Neural progenitor cell (in vitro differentiated cells): Measurements from ENCODE around the gene UVSSA. TPM values are rescaled to one million over a fixed set of nuclear protein-coding genes. Genes with fewer than 3 reads are reported as not detected.
"Not testable (repeated sequence)": the region's sequence is repeated elsewhere in the genome, so short reads cannot be mapped to it uniquely, and the experiment has no call there.

Source experiments
- DNase-seq: peaks from one replicate; pipeline ENCODE4 v3.0.0-alpha.2; 2016; ENCODE audit warnings: low spot score
- H2AFZ ChIP-seq: fragments of 200-600 bp; sonication (generic); replicated peaks from 2 replicates; pipeline ENCODE4 v1.6.1; 2016; ENCODE audit warnings: antibody characterized with exemption
- H3F3A ChIP-seq: fragments of 200-600 bp; sonication (generic); 2 replicates; pipeline ENCODE4 v1.6.1; 2016; ENCODE audit warnings: antibody characterized with exemption, low read depth
- H3K27ac ChIP-seq: fragments of 200-600 bp; sonication (generic); 2 replicates; pipeline ENCODE4 v1.5.1; 2016; ENCODE audit warnings: mild to moderate bottlenecking
- H3K27me3 ChIP-seq: fragments of 200-600 bp; sonication (generic); 2 replicates; pipeline ENCODE4 v1.6.1; 2016; ENCODE audit warnings: mild to moderate bottlenecking, moderate library complexity
- H3K36me3 ChIP-seq: fragments of 200-600 bp; sonication (generic); 2 replicates; pipeline ENCODE4 v1.5.1; 2016
- H3K4me1 ChIP-seq: fragments of 200-600 bp; sonication (generic); 2 replicates; pipeline ENCODE4 v1.6.1; 2016; ENCODE audit warnings: mixed run types
- H3K4me2 ChIP-seq: fragments of 200-600 bp; sonication (generic); 2 replicates; pipeline ENCODE4 v1.6.1; 2016
- H3K4me3 ChIP-seq: fragments of 200-600 bp; sonication (generic); 2 replicates; pipeline ENCODE4 v1.5.1; 2016
- H3K79me2 ChIP-seq: fragments of 200-600 bp; sonication (generic); 2 replicates; pipeline ENCODE4 v1.6.1; 2016; ENCODE audit warnings: low read depth
- H3K9ac ChIP-seq: fragments of 200-600 bp; sonication (generic); 2 replicates; pipeline ENCODE4 v1.6.1; 2016
- H3K9me3 ChIP-seq: fragments of 200-600 bp; sonication (generic); 2 replicates; pipeline ENCODE4 v1.5.1; 2016; ENCODE audit warnings: low read depth
- H4K20me1 ChIP-seq: fragments of 200-600 bp; sonication (generic); 2 replicates; pipeline ENCODE4 v1.6.1; 2016; ENCODE audit warnings: low read depth
- H3K27ac Mint-ChIP-seq: 3 replicates; pipeline ENCODE4 v1.8.0; 2021; ENCODE audit warnings: mixed read lengths
- H3K27me3 Mint-ChIP-seq: 2 replicates; pipeline ENCODE4 v1.8.0; 2022; ENCODE audit warnings: low read depth, mild to moderate bottlenecking, inconsistent platforms, moderate library complexity, mixed read lengths; ENCODE audit not compliant: insufficient read depth
- H3K36me3 Mint-ChIP-seq: 3 replicates; pipeline ENCODE4 v1.8.0; 2021; ENCODE audit warnings: mixed read lengths
- H3K4me1 Mint-ChIP-seq: 3 replicates; pipeline ENCODE4 v1.8.0; 2021; ENCODE audit warnings: mixed read lengths
- H3K4me3 Mint-ChIP-seq: 3 replicates; pipeline ENCODE4 v1.8.0; 2021; ENCODE audit warnings: mild to moderate bottlenecking, moderate library complexity, mixed read lengths
- H3K9me3 Mint-ChIP-seq: 3 replicates; pipeline ENCODE4 v1.8.0; 2020; ENCODE audit warnings: mixed read lengths
- CTCF ChIP-seq: fragments of 200-600 bp; sonication (generic); IDR thresholded peaks from 2 replicates; pipeline ENCODE4 v1.5.1; 2017; ENCODE audit warnings: antibody characterized with exemption, mild to moderate bottlenecking
- EZH2 ChIP-seq: fragments of 200-600 bp; sonication (generic); IDR thresholded peaks from 2 replicates; pipeline ENCODE4 v1.6.1; 2017; ENCODE audit warnings: antibody characterized with exemption, mild to moderate bottlenecking, moderate library complexity
- EZH2phosphoT487 ChIP-seq: fragments of 200-600 bp; sonication (generic); IDR thresholded peaks from 2 replicates; pipeline ENCODE4 v1.6.1; 2017; ENCODE audit warnings: antibody characterized with exemption
- total RNA-seq: library from RNA; depleted of rRNA; stranded (reverse); fragments of >200 nt; gene quantifications from 2 replicates; pipeline ENCODE4 v1.2.3, GENCODE V29; 2015; ENCODE audit warnings: low replicate concordance

The UVSSA gene
- total RNA-seq, 1 donor from 2014 or later = 10.9 TPM

- H3K79me2 ChIP-seq = no peaks in the 10 kb centered on the region
- H3K27me3 ChIP-seq = no peaks in the 10 kb centered on the region
- H3K27ac ChIP-seq = no peak overlapping the region
- Mint-ChIP-seq H3K4me1 (peaks cover 2% of the 10 kb centered on the region), H3K36me3 (peaks cover 37% of the 10 kb centered on the region), H3K9me3 (peaks cover 5% of the 10 kb centered on the region), H3K27ac (no peak overlapping the region), H3K27me3 (peaks cover 8% of the 10 kb centered on the region), H3K4me3 (no peak overlapping the region)
- no peak overlapping the region for H3K9ac ChIP-seq
- no peaks in the 10 kb centered on the region for H3F3A ChIP-seq
- no peak overlapping the region for H3K4me2 ChIP-seq
- H3K9me3 ChIP-seq = no peaks in the 10 kb centered on the region
- TF ChIP-seq EZH2 = no peak
- TF ChIP-seq CTCF = no peak
- TF ChIP-seq EZH2phosphoT487 = no peak
- no peak for DNase-seq
- H4K20me1 ChIP-seq = peaks cover 4% of the 10 kb centered on the region
- no peak overlapping the region for H2AFZ ChIP-seq
- no peak overlapping the region for H3K4me3 ChIP-seq
- no peaks in the 10 kb centered on the region for H3K36me3 ChIP-seq
- no peaks in the 10 kb centered on the region for H3K4me1 ChIP-seq
These were observed 12.5 kb upstream of the UVSSA start for GRCh38 chr4:1334579-1334895.

- H3K4me3 Mint-ChIP-seq, H3K4me1 Mint-ChIP-seq, DNase-seq, H3K27me3 Mint-ChIP-seq, H3K79me2 ChIP-seq, H2AFZ ChIP-seq, H3K9me3 ChIP-seq, H3K27ac Mint-ChIP-seq, H3K9ac ChIP-seq, H3F3A ChIP-seq, H3K4me3 ChIP-seq, H3K4me1 ChIP-seq, H3K27me3 ChIP-seq, H3K36me3 ChIP-seq, H3K27ac ChIP-seq, H3K4me2 ChIP-seq, H3K9me3 Mint-ChIP-seq, H4K20me1 ChIP-seq: not testable (repeated sequence)
- H3K36me3 Mint-ChIP-seq = peaks cover 39% of the 10 kb centered on the region
These were observed 11.7 kb upstream of the UVSSA start for GRCh38 chr4:1335193-1335883.

GRCh38 chr4:1336088-1336491 lies 10.9 kb upstream of the UVSSA start:
- Mint-ChIP-seq H3K9me3 (peaks cover 5% of the 10 kb centered on the region), H3K4me3 (no peak overlapping the region), H3K27ac (no peak overlapping the region), H3K27me3 (peaks cover 7% of the 10 kb centered on the region), H3K36me3 (peaks cover 38% of the 10 kb centered on the region), H3K4me1 (no peaks in the 10 kb centered on the region)
- no peak overlapping the region for H3K27ac ChIP-seq
- H2AFZ ChIP-seq = no peak overlapping the region
- no peaks in the 10 kb centered on the region for H3K4me1 ChIP-seq
- H3K36me3 ChIP-seq = no peaks in the 10 kb centered on the region
- no peaks in the 10 kb centered on the region for H3K79me2 ChIP-seq
- peaks cover 4% of the 10 kb centered on the region for H4K20me1 ChIP-seq
- H3K27me3 ChIP-seq = no peaks in the 10 kb centered on the region
- H3K9me3 ChIP-seq = no peaks in the 10 kb centered on the region
- H3K4me3 ChIP-seq = no peak overlapping the region
- TF ChIP-seq EZH2 (no peak), CTCF (no peak), EZH2phosphoT487 (no peak)
- H3K4me2 ChIP-seq = no peak overlapping the region
- no peaks in the 10 kb centered on the region for H3F3A ChIP-seq
- H3K9ac ChIP-seq = no peak overlapping the region
- no peak for DNase-seq

- H3K36me3 Mint-ChIP-seq = peaks cover 45% of the 10 kb centered on the region
- Histone ChIP-seq H3K9me3 (no peaks in the 10 kb centered on the region), H3K4me3 (no peak overlapping the region), H2AFZ (no peak overlapping the region), H3K36me3 (no peaks in the 10 kb centered on the region), H3K4me2 (no peak overlapping the region), H3F3A (no peaks in the 10 kb centered on the region), H3K79me2 (no peaks in the 10 kb centered on the region), H4K20me1 (no peaks in the 10 kb centered on the region), H3K27ac (no peak overlapping the region), H3K27me3 (no peaks in the 10 kb centered on the region), H3K4me1 (no peaks in the 10 kb centered on the region), H3K9ac (no peak overlapping the region)
- no peak overlapping the region for H3K27ac Mint-ChIP-seq
- peaks cover 5% of the 10 kb centered on the region for H3K9me3 Mint-ChIP-seq
- peaks cover 13% of the 10 kb centered on the region for H3K27me3 Mint-ChIP-seq
- DNase-seq = no peak
- peak overlapping the region; percentile 17 for H3K4me3 Mint-ChIP-seq
- no peak for TF ChIP-seq EZH2
- no peak for TF ChIP-seq CTCF
- no peak for TF ChIP-seq EZH2phosphoT487
- no peaks in the 10 kb centered on the region for H3K4me1 Mint-ChIP-seq
These were observed 9.6 kb upstream of the UVSSA start for GRCh38 chr4:1337376-1337831.
